ENCODE measurements around the gene FOXP1. TPM values are rescaled to one million over a fixed set of nuclear protein-coding genes. Genes with fewer than 3 reads are reported as not detected.

FOXP1 gene
- total and polyA plus RNA-seq, 2 of the 8 experiments (the other 6 are each of a cell fraction or from before 2014, with no cell fraction given), result 13.9 to 25.4 TPM

GRCh38 chr3:71132995-71133730, 450.4 kb downstream of the FOXP1 start (continued):
- TF ChIP-seq RBBP5 (IDR thresholded peaks at IDR 0.05; ENCODE audit: borderline replicate concordance, low read depth, low read length) (no peak), BRCA1 (IDR thresholded peaks at IDR 0.05; ENCODE audit: low read depth, low read length) (no peak), SRF (IDR thresholded peaks at IDR 0.05; ENCODE audit: low read depth, low read length) (no peak), PHF8 (conservative IDR thresholded peaks at IDR 0.05; ENCODE audit: low read depth, low read length) (no peak), USF2 (IDR thresholded peaks at IDR 0.05; ENCODE audit: low read length) (no peak), TCF12 (IDR thresholded peaks at IDR 0.05; ENCODE audit: low read depth, low read length) (no peak), CTBP2 (IDR thresholded peaks at IDR 0.05; ENCODE audit: borderline replicate concordance, insufficient read depth, insufficient read length, low read length) (no peak), CEBPB (IDR thresholded peaks at IDR 0.05; ENCODE audit: low read depth, low read length) (no peak), RNF2 (IDR thresholded peaks at IDR 0.05; ENCODE audit: borderline replicate concordance, low read depth, low read length, missing control alignments, poor library complexity, severe bottlenecking) (no peak)

Measured in H1 (cell line).